ENCODE data around the gene RFTN2.
"Not testable (repeated sequence)": the region's sequence is repeated elsewhere in the genome, so short reads cannot be mapped to it uniquely, and the experiment has no call there.

RFTN2 gene

GRCh38 chr2:197674591-197674990 lies 796 bp downstream of the RFTN2 start:
- DNase-seq: no peak

GRCh38 chr2:197674060-197674459 lies 1.3 kb downstream of the RFTN2 start:
- no peak for DNase-seq

GRCh38 chr2:197673606-197674005 lies 1.8 kb downstream of the RFTN2 start:
- no peak for DNase-seq

- DNase-seq: no peak
Measured at GRCh38 chr2:197673106-197673505, 2.3 kb downstream of the RFTN2 start.

GRCh38 chr2:197672371-197672893 lies 3.0 kb downstream of the RFTN2 start:
- no peak for DNase-seq

GRCh38 chr2:197669077-197669476 lies 6.3 kb downstream of the RFTN2 start:
- DNase-seq: no peak

GRCh38 chr2:197668296-197668695 lies 7.1 kb downstream of the RFTN2 start:
- DNase-seq: no peak

- DNase-seq: no peak
Measured at GRCh38 chr2:197666277-197666676, 9.1 kb downstream of the RFTN2 start.

- DNase-seq: no peak
Measured at GRCh38 chr2:197661626-197662025, 13.8 kb downstream of the RFTN2 start.

- DNase-seq: no peak
Measured at GRCh38 chr2:197657562-197657961, 17.8 kb downstream of the RFTN2 start.

- DNase-seq: no peak
Measured at GRCh38 chr2:197647961-197648690, 27.3 kb downstream of the RFTN2 start.

GRCh38 chr2:197641666-197642065 lies 33.7 kb downstream of the RFTN2 start:
- DNase-seq: no peak

- DNase-seq: not testable (repeated sequence)
Measured at GRCh38 chr2:197640571-197641122, 34.7 kb downstream of the RFTN2 start.

GRCh38 chr2:197633109-197633657 lies 42.2 kb downstream of the RFTN2 start:
- no peak for DNase-seq

- peak; percentile 40 to 74 (median 42) for DNase-seq
Measured at GRCh38 chr2:197628043-197628500, 47.3 kb downstream of the RFTN2 start.

GRCh38 chr2:197626965-197627625 lies 48.3 kb downstream of the RFTN2 start:
- peak in 3 of 4 experiments; percentile 17 to 31 (median 23) for DNase-seq

- DNase-seq: no peak
Measured at GRCh38 chr2:197620133-197620532, 55.3 kb downstream of the RFTN2 start.

GRCh38 chr2:197615016-197615652 lies 60.3 kb downstream of the RFTN2 start:
- no peak for DNase-seq

GRCh38 chr2:197614532-197614931 lies 60.9 kb downstream of the RFTN2 start:
- DNase-seq: no peak

GRCh38 chr2:197613509-197613987 lies 61.8 kb downstream of the RFTN2 start:
- peak in 3 of 4 experiments; percentile 8 to 77 (median 64) for DNase-seq

- DNase-seq: no peak
Measured at GRCh38 chr2:197606180-197606579, 69.2 kb downstream of the RFTN2 start.

- DNase-seq: no peak
Measured at GRCh38 chr2:197604117-197604860, 71.1 kb downstream of the RFTN2 start.
